GM21737 (cell line): Measurements from ENCODE around the gene HLA-DQA2.
"Not testable (repeated sequence)": the region's sequence is repeated elsewhere in the genome, so short reads cannot be mapped to it uniquely, and the experiment has no call there.

ENCODE experiments used
- ATAC-seq: cut with Tn5 transposase; IDR thresholded peaks from one replicate; pipeline ENCODE4 v1.9.1; 2021; ENCODE audit warnings: mild to moderate bottlenecking, moderate library complexity; ENCODE audit not compliant: unreplicated experiment

HLA-DQA2 gene

GRCh38 chr6:32775071-32775470, 33.9 kb downstream of the HLA-DQA2 start:
- no peak for ATAC-seq

DNA sequence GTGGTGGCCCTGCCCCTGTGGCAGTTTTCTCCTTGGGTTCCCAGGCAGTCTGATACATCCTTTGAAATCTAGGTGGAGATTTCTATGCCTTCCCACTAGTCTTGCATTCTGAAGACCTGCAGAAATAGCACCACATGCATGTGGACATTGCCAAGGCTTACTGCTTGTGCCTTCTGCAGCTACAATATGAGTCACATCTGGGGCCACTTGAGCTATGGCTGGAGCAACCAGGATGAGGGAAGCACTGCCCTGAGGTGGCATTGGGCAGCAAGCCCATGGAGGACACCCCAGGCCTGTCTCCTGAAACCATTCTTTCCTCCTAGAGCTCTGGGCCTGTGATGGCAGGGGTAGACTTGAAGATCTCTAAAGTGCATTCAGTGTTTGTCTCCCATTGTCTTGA, 37.8 kb downstream of the HLA-DQA2 start:
- ATAC-seq, result no peak

- not testable (repeated sequence) for ATAC-seq
Measured at GRCh38 chr6:32782923-32783322, 41.7 kb downstream of the HLA-DQA2 start.

DNA sequence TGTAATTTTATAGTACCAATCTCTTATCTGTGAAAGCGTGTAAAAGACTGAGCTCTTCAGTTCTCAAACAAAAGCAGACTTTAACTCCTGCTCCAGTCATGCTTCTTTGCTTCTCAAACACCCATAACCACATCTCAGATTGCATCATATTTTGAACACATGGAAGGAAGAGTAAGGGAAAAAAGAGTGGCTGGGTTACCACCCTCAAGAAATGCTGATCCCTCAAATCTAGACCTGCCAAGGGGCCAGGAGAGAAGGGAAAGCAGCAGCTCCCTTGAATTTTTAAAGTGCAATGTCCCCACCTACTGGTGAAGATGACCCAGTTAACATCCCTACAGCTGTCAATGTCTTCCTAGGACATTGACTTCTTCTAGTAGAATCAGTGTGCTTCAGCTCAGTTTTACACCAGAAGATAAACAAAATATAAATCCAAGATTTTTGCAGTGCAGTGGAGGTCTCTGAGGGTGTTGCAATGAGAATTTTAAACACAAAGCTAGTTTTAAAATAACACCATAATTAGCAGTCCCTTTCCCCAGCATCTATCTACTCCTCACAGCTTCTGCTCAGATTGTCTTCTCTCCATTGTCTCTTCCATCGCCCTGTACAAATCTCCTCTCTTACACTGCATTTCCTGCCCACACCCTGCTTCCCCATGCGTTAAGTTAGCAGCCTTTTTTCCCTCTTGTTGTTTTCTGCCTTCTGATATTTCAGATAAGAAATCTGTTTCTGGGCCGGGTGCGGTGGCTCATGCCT, 44.8 kb downstream of the HLA-DQA2 start:
- no peak for ATAC-seq

DNA sequence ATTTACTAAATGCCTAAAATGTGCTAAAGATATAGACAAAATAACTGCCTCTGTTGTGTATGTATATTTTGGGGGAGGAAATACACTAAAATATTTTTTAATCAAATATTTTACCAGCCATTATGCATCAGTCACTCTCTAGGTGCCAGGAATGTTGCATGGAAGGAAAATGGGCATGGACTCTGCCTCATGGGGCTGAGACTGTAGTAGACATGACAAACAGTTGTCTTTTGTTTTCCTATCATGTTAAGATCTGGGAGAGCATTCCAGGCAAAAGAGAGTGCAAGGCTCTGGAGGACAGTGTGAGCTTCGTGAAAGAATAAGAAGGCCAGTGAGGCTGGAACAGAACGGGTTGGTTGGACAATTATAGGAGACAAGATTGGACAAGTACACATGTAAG, 49.1 kb downstream of the HLA-DQA2 start:
- no peak for ATAC-seq

DNA sequence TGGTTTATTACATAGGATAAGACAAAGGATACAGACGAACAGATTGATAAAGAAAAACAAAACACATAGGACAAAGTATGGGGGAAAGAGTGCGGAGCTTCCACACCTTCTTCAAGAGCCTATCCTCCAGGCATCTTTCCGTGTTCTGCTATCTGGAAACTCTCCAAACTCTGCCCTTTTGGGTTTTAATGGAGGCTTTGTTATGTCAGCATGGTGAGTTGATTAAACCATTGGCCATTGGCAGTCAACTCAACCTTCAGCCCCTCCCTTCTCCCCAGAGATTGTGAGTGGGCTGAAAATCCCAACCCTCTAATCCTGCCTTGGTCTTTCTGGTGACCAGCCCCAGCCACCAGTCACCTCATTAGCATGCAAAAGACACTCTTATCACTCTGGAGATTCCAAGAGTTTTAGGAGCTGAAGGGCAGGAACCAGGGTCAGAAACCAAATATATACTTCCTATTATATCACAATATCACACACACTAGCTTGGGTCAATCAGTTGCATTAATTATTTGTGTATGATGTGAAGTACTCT, 51.8 kb downstream of the HLA-DQA2 start:
- no peak for ATAC-seq

- ATAC-seq, result no peak
Measured at GRCh38 chr6:32794510-32794909, 53.3 kb downstream of the HLA-DQA2 start.
